HEK293 (cell line): ENCODE results near the gene IRF2BPL.
"Not testable (repeated sequence)": the region's sequence is repeated elsewhere in the genome, so short reads cannot be mapped to it uniquely, and the experiment has no call there.

Experiments used
- CTCF ChIA-PET: fragments of 350-600 bp; formaldehyde crosslinking; extraction: SDS; loops from one replicate; lab custom pipeline; 2021; ENCODE audit warnings: antibody characterized with exemption; lab: Yijun Ruan, JAX
- POLR2A ChIA-PET: fragments of 300-600 bp; formaldehyde crosslinking; extraction: SDS; loops from one replicate; lab custom pipeline; 2020; ENCODE audit warnings: antibody characterized with exemption, inconsistent platforms; lab: Yijun Ruan, JAX
- H3K27ac ChIP-seq: fragments of 200-500 bp; sonication (Bioruptor generic); 2 replicates; pipeline ENCODE4 v1.5.1; 2014; ENCODE audit warnings: low read depth, low read length, control low read depth, inconsistent platforms; ENCODE audit errors: extremely low read depth
- H3K36me3 ChIP-seq, 2 experiments: fragments of 200-500 bp in 1 of 2; sonication (Bioruptor generic) in 1 of 2; 1 replicate in 1 of 2; 2 replicates in 1 of 2; pipeline ENCODE4 v1.5.1; 2014 to 2017; ENCODE audit warnings: inconsistent platforms in 2 of 2, low read length in 2 of 2; ENCODE audit not compliant: control insufficient read depth in 2 of 2, insufficient read depth in 1 of 2
- H3K4me1 ChIP-seq: fragments of 200-500 bp; sonication (Bioruptor generic); 2 replicates; pipeline ENCODE4 v1.5.1; 2014; ENCODE audit warnings: mild to moderate bottlenecking, low read length, inconsistent platforms; ENCODE audit not compliant: control insufficient read depth, insufficient read depth
- H3K4me3 ChIP-seq: 2 replicates; pipeline ENCODE4 v1.5.1; 2011; ENCODE audit warnings: low read depth, mild to moderate bottlenecking, control low read depth, low read length, moderate library complexity
- H3K9me3 ChIP-seq: fragments of 200-500 bp; sonication (Bioruptor generic); 2 replicates; pipeline ENCODE4 v1.5.1; 2014; ENCODE audit warnings: low read depth, low read length, inconsistent platforms; ENCODE audit not compliant: control insufficient read depth, insufficient read depth
- EGR2 ChIP-seq: fragments of 450-650 bp; formaldehyde crosslinking; IDR thresholded peaks from 2 replicates; pipeline ENCODE4 v1.5.1; 2016; ENCODE audit warnings: low read depth, missing biosample characterization, missing genetic modification characterization
- GLI4 ChIP-seq: fragments of 450-650 bp; formaldehyde crosslinking; IDR thresholded peaks from 2 replicates; pipeline ENCODE4 v1.5.1; 2016; ENCODE audit warnings: missing biosample characterization, missing genetic modification characterization
- MZF1 ChIP-seq: fragments of 450-650 bp; formaldehyde crosslinking; IDR thresholded peaks from 2 replicates; pipeline ENCODE4 v1.5.1; 2017; ENCODE audit warnings: missing biosample characterization, missing genetic modification characterization, borderline replicate concordance
- OVOL3 ChIP-seq: fragments of 450-650 bp; formaldehyde crosslinking; IDR thresholded peaks from 2 replicates; pipeline ENCODE4 v1.5.1; 2016; ENCODE audit warnings: missing biosample characterization, missing genetic modification characterization
- PRDM10 ChIP-seq: fragments of 450-650 bp; formaldehyde crosslinking; IDR thresholded peaks from 2 replicates; pipeline ENCODE4 v1.5.1; 2016; ENCODE audit warnings: missing biosample characterization, missing genetic modification characterization
- PRDM6 ChIP-seq: fragments of 450-650 bp; formaldehyde crosslinking; IDR thresholded peaks from 2 replicates; pipeline ENCODE4 v1.5.1; 2017; ENCODE audit warnings: missing biosample characterization, missing genetic modification characterization
- RBAK ChIP-seq: fragments of 450-650 bp; formaldehyde crosslinking; IDR thresholded peaks from 2 replicates; pipeline ENCODE4 v1.5.1; 2016; ENCODE audit warnings: missing biosample characterization, missing genetic modification characterization
- SP7 ChIP-seq: fragments of 450-650 bp; formaldehyde crosslinking; IDR thresholded peaks from 2 replicates; pipeline ENCODE4 v1.5.1; 2016; ENCODE audit warnings: missing biosample characterization, missing genetic modification characterization
- TCF7L2 ChIP-seq: IDR thresholded peaks from 2 replicates; pipeline ENCODE4 v1.6.1; 2011; ENCODE audit warnings: low read depth, mild to moderate bottlenecking, inconsistent platforms, low read length, moderate library complexity, borderline replicate concordance
- TRIM28 ChIP-seq: IDR thresholded peaks from 2 replicates; pipeline ENCODE4 v1.6.1; 2011; ENCODE audit warnings: low read length, control low read depth, borderline replicate concordance
- WT1 ChIP-seq: fragments of 450-650 bp; formaldehyde crosslinking; IDR thresholded peaks from 2 replicates; pipeline ENCODE4 v1.5.1; 2016; ENCODE audit warnings: missing biosample characterization, missing genetic modification characterization
- ZFP3 ChIP-seq: fragments of 450-650 bp; formaldehyde crosslinking; IDR thresholded peaks from 2 replicates; pipeline ENCODE4 v1.5.1; 2016; ENCODE audit warnings: low read depth, missing biosample characterization, missing genetic modification characterization
- ZFP69B ChIP-seq: fragments of 450-650 bp; formaldehyde crosslinking; IDR thresholded peaks from 2 replicates; pipeline ENCODE4 v1.5.1; 2016; ENCODE audit warnings: missing biosample characterization, missing genetic modification characterization
- ZIC2 ChIP-seq: fragments of 450-650 bp; formaldehyde crosslinking; IDR thresholded peaks from 2 replicates; pipeline ENCODE4 v1.5.1; 2016; ENCODE audit warnings: missing biosample characterization, missing genetic modification characterization
- ZNF529 ChIP-seq: fragments of 450-650 bp; formaldehyde crosslinking; IDR thresholded peaks from 2 replicates; pipeline ENCODE4 v1.5.1; 2017; ENCODE audit warnings: missing genetic modification characterization, missing biosample characterization; ENCODE audit not compliant: insufficient replicate concordance
- ZNF660 ChIP-seq: fragments of 450-650 bp; IDR thresholded peaks from 2 replicates; pipeline ENCODE4 v1.5.1; 2018; ENCODE audit warnings: missing biosample characterization, mild to moderate bottlenecking, missing genetic modification characterization
- ZSCAN5A ChIP-seq: fragments of 450-650 bp; formaldehyde crosslinking; IDR thresholded peaks from 2 replicates; pipeline ENCODE4 v1.5.1; 2016; ENCODE audit warnings: missing biosample characterization, missing genetic modification characterization
- ZXDB ChIP-seq: fragments of 450-650 bp; formaldehyde crosslinking; IDR thresholded peaks from 2 replicates; pipeline ENCODE4 v1.5.1; 2016; ENCODE audit warnings: missing biosample characterization, missing genetic modification characterization

The IRF2BPL gene

GRCh38 chr14:77023001-77023996 is 5.2 kb downstream of the IRF2BPL start (continued):
- 0 out of 2 replicates have a peak, but pooled peaks have one; percentile 19 for TF ChIP-seq PRDM10 (tag by site-specific recombination)
- TF ChIP-seq SP7 (tag by site-specific recombination) = peak; percentile 91
- TF ChIP-seq TCF7L2 = 0 out of 2 replicates have a peak, but pooled peaks have one; percentile 8
- TF ChIP-seq EGR2 (tag by site-specific recombination) = peak; percentile 36; the same call in 1 of the 2 replicates
- TF ChIP-seq ZXDB (tag by site-specific recombination) = peak; percentile 44
- TF ChIP-seq TRIM28 = no peak
- no peak for TF ChIP-seq ZNF529 (tag by site-specific recombination)
- no peak for TF ChIP-seq ZFP69B (tag by site-specific recombination)

GRCh38 chr14:77022236-77022852 is 6.2 kb downstream of the IRF2BPL start:
- peaks cover 7 to 24% of the 10 kb centered on the region in 2 experiments for H3K36me3 ChIP-seq
- POLR2A ChIA-PET = interaction anchor here (1.1 kb wide), 1 partner anchor 18 kb away, joined by 3 read pairs; no protein-coding TSS in a partner anchor
- no peaks in the 10 kb centered on the region for H3K9me3 ChIP-seq
- CTCF ChIA-PET = interaction anchor here (0.6 to 1.9 kb wide), 3 partner anchors 48 to 146 kb away, joined by 3 to 10 read pairs (median 7); no protein-coding TSS in a partner anchor
- peak overlapping the region; percentile 100 for H3K27ac ChIP-seq
- TF ChIP-seq WT1 (peak; percentile 31; the same call in 1 of the 2 replicates), MZF1 (tag by site-specific recombination) (no peak)
- H3K4me1 ChIP-seq = peaks cover 10% of the 10 kb centered on the region
- no peak overlapping the region for H3K4me3 ChIP-seq

GRCh38 chr14:77021424-77021823 is 7.1 kb downstream of the IRF2BPL start:
- H3K9me3 ChIP-seq, H3K4me3 ChIP-seq, H3K4me1 ChIP-seq, POLR2A ChIA-PET: not testable (repeated sequence)
- H3K36me3 ChIP-seq = peaks cover 7 to 22% of the 10 kb centered on the region in 2 experiments
- CTCF ChIA-PET = interaction anchor here (1.4 to 1.9 kb wide), 2 partner anchors 49 to 145 kb away, joined by 7 to 10 read pairs; no protein-coding TSS in a partner anchor
- 0 out of 2 replicates have a peak overlapping the region, but pooled peaks have one; percentile 100 for H3K27ac ChIP-seq

GRCh38 chr14:77018785-77019184 is 9.7 kb downstream of the IRF2BPL start:
- CTCF ChIA-PET = interaction anchor here (1.2 kb wide), 1 partner anchor 143 kb away, joined by 3 read pairs; no protein-coding TSS in a partner anchor
- Histone ChIP-seq H3K36me3 (no peaks in the 10 kb centered on the region), H3K9me3 (no peaks in the 10 kb centered on the region)
- TF ChIP-seq OVOL3 (tag by site-specific recombination) (no peak), ZSCAN5A (tag by site-specific recombination) (no peak), ZIC2 (tag by site-specific recombination) (no peak), GLI4 (tag by site-specific recombination) (no peak), ZFP3 (no peak), ZNF660 (tag by site-specific recombination) (no peak), RBAK (no peak), PRDM6 (tag by site-specific recombination) (no peak)
- TF ChIP-seq, all 188 proteins: peak for 0
- no peak overlapping the region for H3K4me3 ChIP-seq
- no peak overlapping the region for H3K27ac ChIP-seq
- H3K4me1 ChIP-seq = peaks cover 12% of the 10 kb centered on the region
- POLR2A ChIA-PET = no interaction called here
